LNCAP (cell line): ENCODE measurements around the gene FABP1.

Experiments used
- TF ChIP-seq, protein P1 (sequence below): fragments of 450-650 bp; IDR thresholded peaks from 2 replicates; pipeline ENCODE4 v1.5.1; 2017; ENCODE audit warnings: mild to moderate bottlenecking

Gene FABP1

GRCh38 chr2:88108796-88109195 is 19.1 kb downstream of the FABP1 start:
- TF ChIP-seq, protein P1, sequence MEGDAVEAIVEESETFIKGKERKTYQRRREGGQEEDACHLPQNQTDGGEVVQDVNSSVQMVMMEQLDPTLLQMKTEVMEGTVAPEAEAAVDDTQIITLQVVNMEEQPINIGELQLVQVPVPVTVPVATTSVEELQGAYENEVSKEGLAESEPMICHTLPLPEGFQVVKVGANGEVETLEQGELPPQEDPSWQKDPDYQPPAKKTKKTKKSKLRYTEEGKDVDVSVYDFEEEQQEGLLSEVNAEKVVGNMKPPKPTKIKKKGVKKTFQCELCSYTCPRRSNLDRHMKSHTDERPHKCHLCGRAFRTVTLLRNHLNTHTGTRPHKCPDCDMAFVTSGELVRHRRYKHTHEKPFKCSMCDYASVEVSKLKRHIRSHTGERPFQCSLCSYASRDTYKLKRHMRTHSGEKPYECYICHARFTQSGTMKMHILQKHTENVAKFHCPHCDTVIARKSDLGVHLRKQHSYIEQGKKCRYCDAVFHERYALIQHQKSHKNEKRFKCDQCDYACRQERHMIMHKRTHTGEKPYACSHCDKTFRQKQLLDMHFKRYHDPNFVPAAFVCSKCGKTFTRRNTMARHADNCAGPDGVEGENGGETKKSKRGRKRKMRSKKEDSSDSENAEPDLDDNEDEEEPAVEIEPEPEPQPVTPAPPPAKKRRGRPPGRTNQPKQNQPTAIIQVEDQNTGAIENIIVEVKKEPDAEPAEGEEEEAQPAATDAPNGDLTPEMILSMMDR: no peak

- TF ChIP-seq, protein P1: no peak
Observed at GRCh38 chr2:88100489-88100858, 27.4 kb downstream of the FABP1 start.

GRCh38 chr2:88099798-88100488 is 27.9 kb downstream of the FABP1 start:
- TF ChIP-seq, protein P1: no peak

- TF ChIP-seq, protein P1: no peak
Observed at GRCh38 chr2:88098558-88098900, 29.3 kb downstream of the FABP1 start.

DNA sequence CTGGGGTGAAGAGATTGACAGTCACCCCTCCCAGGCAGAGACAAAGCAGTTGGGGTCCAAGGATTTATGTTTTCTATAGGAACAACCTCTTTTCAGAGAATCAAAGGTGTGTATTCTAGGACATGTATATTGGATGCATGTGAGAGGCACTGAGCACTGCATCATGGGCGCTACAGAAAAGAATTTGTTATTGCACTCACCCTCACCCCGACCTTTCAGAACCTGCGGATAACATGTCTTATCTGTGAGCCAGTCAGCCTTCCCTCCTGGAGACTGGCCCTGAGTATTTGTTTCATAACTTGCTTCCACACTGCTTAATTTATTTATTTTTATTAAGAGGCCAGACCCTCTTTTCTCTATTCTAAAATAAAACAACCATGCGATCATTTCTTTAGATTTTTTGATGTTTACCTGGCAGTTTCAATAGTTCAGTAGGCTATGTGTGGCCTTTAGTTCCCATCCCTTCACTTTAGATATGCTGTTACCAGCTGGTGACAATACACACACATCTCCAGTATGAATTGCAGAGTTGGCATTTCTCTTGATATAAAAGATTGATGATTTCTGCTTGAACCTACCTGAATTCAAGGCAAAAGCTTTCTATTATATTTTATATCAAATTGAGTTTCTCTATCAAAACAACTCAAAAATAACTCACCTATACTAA is 29.8 kb downstream of the FABP1 start:
- TF ChIP-seq, protein P1: no peak

DNA sequence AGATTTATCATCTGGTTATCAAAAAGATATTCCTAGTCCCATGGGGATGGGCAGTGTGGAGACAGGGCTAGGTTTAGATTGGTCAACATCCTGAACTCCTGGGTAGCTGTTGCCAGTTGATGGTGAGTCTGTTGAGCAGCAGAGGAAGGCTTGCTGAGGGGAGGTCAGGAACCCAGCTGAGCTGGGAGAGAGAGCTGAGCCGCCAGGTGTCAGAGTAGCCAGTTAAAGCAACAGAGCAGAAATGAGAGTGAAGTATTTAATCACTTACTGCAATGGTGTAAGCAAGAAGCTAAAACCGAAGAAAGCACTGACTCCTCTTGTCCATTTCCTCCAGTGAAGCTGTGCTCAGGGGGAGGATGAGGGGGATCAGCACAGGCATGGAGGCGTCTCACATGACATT is 30.7 kb downstream of the FABP1 start:
- TF ChIP-seq, protein P1: no peak

- TF ChIP-seq, protein P1: no peak
Observed at GRCh38 chr2:88096708-88097107, 31.2 kb downstream of the FABP1 start.

DNA sequence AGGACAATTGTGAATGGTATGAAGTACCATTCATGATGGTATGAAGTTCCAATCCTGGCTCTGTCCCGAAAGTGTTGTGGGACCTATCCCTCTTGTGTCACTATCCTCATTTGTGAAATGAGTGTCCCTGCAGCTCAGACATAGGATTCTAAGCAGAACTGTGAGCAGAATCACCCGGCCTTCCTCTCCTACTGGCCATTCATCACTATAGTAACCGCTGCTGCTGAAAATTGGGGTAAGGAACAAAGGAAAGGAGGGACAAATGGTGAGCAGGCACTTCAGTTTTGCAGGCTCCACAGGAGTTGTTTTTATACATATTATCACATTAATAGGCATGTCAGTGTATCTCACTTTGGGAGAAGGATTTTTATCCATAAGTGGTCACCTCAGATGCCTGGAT is 32.8 kb downstream of the FABP1 start:
- TF ChIP-seq, protein P1: no peak
